Activated CD8-positive, alpha-beta memory T cell treated with anti-CD3 and anti-CD28 coated beads for 1 hour (primary cell): Measurements from ENCODE around the gene ZNF761.
"Not testable (repeated sequence)": the region's sequence is repeated elsewhere in the genome, so short reads cannot be mapped to it uniquely, and the experiment has no call there.

Experiments
- DNase-seq, 2 donors: peaks; one replicate each; pipeline ENCODE4 v3.0.0-alpha.2; 2020; ENCODE audit warnings: low read depth in 1 of 2; ENCODE audit errors: extremely low read depth in 1 of 2

Gene ZNF761

GRCh38 chr19:53455828-53456227 lies 24.0 kb downstream of the ZNF761 start:
- no peak for DNase-seq

- not testable (repeated sequence) for DNase-seq
Observed at GRCh38 chr19:53460131-53460721, 28.4 kb downstream of the ZNF761 start.

- DNase-seq: no peak
Observed at GRCh38 chr19:53461866-53462265, 30.1 kb downstream of the ZNF761 start.

GRCh38 chr19:53462861-53463260 lies 31.1 kb downstream of the ZNF761 start:
- DNase-seq: no peak

- DNase-seq: no peak
Observed at GRCh38 chr19:53463263-53463662, 31.5 kb downstream of the ZNF761 start.

- DNase-seq: no peak
Observed at GRCh38 chr19:53466726-53467484, 35.1 kb downstream of the ZNF761 start.

GRCh38 chr19:53467485-53468262 lies 35.9 kb downstream of the ZNF761 start, which contains the start of gene ZNF813:
Gene ZNF813, plus strand, starts transcription at chr19:53467733. Its CDS starts 16,090 bp downstream, at chr19:53483823.
- peak; percentile 88 to 96 for DNase-seq

- not testable (repeated sequence) for DNase-seq
Observed at GRCh38 chr19:53468628-53469027, 36.8 kb downstream of the ZNF761 start.

- no peak for DNase-seq
Observed at GRCh38 chr19:53471916-53472315, 40.1 kb downstream of the ZNF761 start.

GRCh38 chr19:53474832-53475231 lies 43.0 kb downstream of the ZNF761 start:
- not testable (repeated sequence) for DNase-seq

GRCh38 chr19:53475470-53475869 lies 43.7 kb downstream of the ZNF761 start:
- not testable (repeated sequence) for DNase-seq

- not testable (repeated sequence) for DNase-seq
Observed at GRCh38 chr19:53483751-53484150, 52.0 kb downstream of the ZNF761 start.

GRCh38 chr19:53485046-53486004 lies 53.5 kb downstream of the ZNF761 start:
- no peak for DNase-seq

- DNase-seq: no peak
Observed at GRCh38 chr19:53492153-53492552, 60.4 kb downstream of the ZNF761 start.

GRCh38 chr19:53497311-53498023 lies 65.7 kb downstream of the ZNF761 start:
- not testable (repeated sequence) for DNase-seq

- DNase-seq: not testable (repeated sequence)
Observed at GRCh38 chr19:53498024-53498395, 66.2 kb downstream of the ZNF761 start.

GRCh38 chr19:53503151-53503550 lies 71.4 kb downstream of the ZNF761 start:
- DNase-seq: not testable (repeated sequence)

- not testable (repeated sequence) for DNase-seq
Observed at GRCh38 chr19:53503671-53504364, 72.0 kb downstream of the ZNF761 start.

- not testable (repeated sequence) for DNase-seq
Observed at GRCh38 chr19:53504365-53504703, 72.5 kb downstream of the ZNF761 start.
